WERI-Rb-1 (cell line): ENCODE data around the gene MAP4K3.

Experiments used
- DNase-seq: peaks from one replicate; pipeline ENCODE4 v3.0.0-alpha.2; 2020
- H3K27ac ChIP-seq: fragments of 250-450 bp; sonication (Bioruptor Pico); 2 replicates; pipeline ENCODE4 v1.5.1; 2020; ENCODE audit warnings: mild to moderate bottlenecking, moderate library complexity
- H3K27me3 ChIP-seq: fragments of 250-450 bp; sonication (Bioruptor Pico); 2 replicates; pipeline ENCODE4 v1.5.1; 2021; ENCODE audit warnings: mild to moderate bottlenecking, low read depth, moderate library complexity; ENCODE audit not compliant: insufficient read depth, severe bottlenecking
- H3K36me3 ChIP-seq: fragments of 250-450 bp; sonication (Bioruptor Pico); 2 replicates; pipeline ENCODE4 v1.5.1; 2020; ENCODE audit warnings: mild to moderate bottlenecking, moderate library complexity
- H3K4me3 ChIP-seq: 2 replicates; pipeline ENCODE4 v1.5.1; 2011; ENCODE audit warnings: low read depth, mild to moderate bottlenecking, control low read depth, low read length
- H3K9me3 ChIP-seq: fragments of 250-450 bp; sonication (Bioruptor Pico); 2 replicates; pipeline ENCODE4 v1.5.1; 2021; ENCODE audit warnings: mild to moderate bottlenecking, moderate library complexity; ENCODE audit not compliant: severe bottlenecking
- TF ChIP-seq, protein P1 (sequence below): IDR thresholded peaks from 2 replicates; pipeline ENCODE4 v1.5.1; 2011; ENCODE audit warnings: low read depth, mild to moderate bottlenecking, control low read depth, inconsistent platforms, low read length

Gene MAP4K3

DNA sequence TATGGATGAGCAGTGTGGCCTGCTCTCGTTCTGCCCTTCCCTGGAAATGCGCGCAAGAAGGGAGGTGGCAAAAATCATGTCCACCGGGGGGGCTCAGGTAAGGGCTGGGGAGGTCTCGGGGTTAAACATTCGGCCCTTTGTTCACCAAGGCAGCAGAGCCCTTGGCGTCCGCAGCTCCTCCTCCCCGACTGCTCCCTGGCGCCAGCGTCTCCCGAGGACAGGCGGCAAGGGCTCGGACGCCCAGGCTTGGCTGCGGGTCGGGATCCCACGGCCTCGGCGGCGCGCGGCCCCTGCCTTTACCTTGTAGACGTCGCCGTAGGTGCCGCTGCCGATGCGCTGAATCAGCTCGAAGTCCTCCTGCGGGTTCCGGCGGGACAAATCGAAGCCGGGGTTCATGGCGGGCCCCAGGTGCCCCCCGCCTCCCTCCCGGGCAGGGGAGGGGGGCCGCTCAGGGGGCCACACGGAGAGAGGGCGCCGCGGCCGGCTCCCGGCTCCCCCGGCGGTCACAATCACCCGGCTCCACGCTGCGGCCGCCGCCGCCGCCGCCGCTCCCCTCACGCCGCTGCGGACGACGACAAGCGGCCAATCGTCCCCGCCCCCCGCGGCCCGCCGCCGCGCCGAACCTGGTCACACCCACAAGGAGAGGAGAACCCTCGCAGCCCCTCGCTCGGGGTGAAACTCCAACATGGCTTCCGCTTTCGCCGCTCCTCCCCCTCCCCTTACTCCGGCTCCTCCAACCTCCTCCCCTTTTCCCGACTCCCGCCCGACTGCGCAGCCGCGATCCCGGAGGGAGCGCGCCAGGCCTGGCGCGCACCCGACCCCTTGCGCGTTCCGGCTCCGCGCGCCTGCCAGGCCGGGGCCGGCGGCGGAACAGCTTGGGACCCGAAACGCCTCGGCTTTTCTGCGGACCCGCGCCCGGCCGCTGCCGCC, at the start of gene MAP4K3:
Gene MAP4K3 (minus strand): TSS at position 694 of the 930 bp plus-strand sequence. CDS start 298 bp downstream, at position 396.
- Histone ChIP-seq H3K36me3 (peaks cover 10% of the 10 kb centered on the region), H3K27me3 (no peaks in the 10 kb centered on the region), H3K4me3 (peak within 1 kb of the TSS; percentile 86), H3K27ac (peak within 1 kb of the TSS; percentile 98), H3K9me3 (no peaks in the 10 kb centered on the region)
- TF ChIP-seq, protein P1, sequence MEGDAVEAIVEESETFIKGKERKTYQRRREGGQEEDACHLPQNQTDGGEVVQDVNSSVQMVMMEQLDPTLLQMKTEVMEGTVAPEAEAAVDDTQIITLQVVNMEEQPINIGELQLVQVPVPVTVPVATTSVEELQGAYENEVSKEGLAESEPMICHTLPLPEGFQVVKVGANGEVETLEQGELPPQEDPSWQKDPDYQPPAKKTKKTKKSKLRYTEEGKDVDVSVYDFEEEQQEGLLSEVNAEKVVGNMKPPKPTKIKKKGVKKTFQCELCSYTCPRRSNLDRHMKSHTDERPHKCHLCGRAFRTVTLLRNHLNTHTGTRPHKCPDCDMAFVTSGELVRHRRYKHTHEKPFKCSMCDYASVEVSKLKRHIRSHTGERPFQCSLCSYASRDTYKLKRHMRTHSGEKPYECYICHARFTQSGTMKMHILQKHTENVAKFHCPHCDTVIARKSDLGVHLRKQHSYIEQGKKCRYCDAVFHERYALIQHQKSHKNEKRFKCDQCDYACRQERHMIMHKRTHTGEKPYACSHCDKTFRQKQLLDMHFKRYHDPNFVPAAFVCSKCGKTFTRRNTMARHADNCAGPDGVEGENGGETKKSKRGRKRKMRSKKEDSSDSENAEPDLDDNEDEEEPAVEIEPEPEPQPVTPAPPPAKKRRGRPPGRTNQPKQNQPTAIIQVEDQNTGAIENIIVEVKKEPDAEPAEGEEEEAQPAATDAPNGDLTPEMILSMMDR: no peak
- DNase-seq: peak; percentile 99

DNA sequence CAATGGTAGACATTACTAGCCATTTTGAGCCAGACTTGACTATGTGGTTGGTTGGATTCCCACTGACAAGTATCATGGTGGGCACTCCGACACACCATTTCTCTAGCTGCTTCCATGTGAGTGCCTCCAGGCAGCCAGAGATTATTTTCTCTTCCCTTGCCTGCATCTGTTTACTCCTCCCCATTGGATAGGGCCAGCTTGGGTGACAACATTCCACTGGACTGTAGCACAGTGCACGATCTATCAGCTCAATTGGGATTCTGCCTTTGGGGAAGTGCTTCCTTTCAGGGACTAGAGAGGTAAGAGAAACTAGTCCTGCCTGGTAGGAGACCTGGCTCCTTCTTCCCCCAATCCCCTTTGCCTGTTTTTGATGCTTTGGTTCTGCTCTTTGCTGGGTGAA, 49.0 kb upstream of the MAP4K3 start:
- H3K4me3 ChIP-seq: no peak overlapping the region
- DNase-seq: no peak
- no peak overlapping the region for H3K27ac ChIP-seq
- H3K27me3 ChIP-seq: no peaks in the 10 kb centered on the region
- H3K9me3 ChIP-seq: no peaks in the 10 kb centered on the region
- H3K36me3 ChIP-seq: no peaks in the 10 kb centered on the region
- TF ChIP-seq, protein P1: no peak

DNA sequence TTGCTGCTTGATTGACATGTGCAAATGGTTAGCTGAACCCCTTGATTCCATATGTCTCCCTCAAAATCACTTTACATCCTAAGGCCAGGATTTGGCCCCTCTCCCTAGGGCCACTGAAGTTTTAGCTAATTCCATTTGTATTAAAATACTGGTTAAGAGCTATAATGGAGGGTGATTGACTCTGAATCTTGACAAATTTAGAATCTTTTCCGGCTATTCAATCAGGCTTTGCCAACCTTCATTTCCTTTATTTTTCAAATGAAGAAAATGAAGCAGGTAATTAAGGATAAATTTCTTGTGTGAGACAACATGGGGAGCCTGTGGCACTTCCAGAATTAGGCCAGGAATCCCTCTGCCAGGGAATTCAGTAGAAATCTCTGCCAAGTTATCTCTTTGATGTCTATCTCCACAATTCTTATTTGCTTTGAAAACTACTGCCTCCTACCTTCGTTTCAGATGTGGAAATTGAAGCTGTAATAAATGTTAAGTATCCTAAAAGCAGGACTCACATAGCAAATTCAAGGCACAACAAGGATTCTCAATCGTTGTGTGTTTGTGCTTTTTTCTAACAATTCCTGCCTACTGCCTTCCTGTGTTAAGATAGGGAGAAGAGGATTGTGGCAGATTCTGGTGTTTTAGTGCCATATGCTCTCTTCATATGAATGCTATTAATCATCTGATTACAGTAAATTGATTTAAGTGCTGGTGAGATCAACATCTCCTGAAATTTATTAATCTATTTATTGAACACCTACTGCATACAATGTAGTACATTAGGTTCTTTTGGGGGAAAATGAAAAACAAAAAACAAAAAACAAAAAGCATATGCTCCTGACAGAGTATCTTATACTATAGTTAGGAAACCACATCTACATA, 47.8 kb upstream of the MAP4K3 start:
- no peak overlapping the region for H3K4me3 ChIP-seq
- H3K27me3 ChIP-seq: no peaks in the 10 kb centered on the region
- H3K9me3 ChIP-seq: no peaks in the 10 kb centered on the region
- H3K36me3 ChIP-seq: no peaks in the 10 kb centered on the region
- peak overlapping the region; percentile 8; the same call in 1 of the 2 replicates for H3K27ac ChIP-seq
- DNase-seq: no peak
- TF ChIP-seq, protein P1: no peak

DNA sequence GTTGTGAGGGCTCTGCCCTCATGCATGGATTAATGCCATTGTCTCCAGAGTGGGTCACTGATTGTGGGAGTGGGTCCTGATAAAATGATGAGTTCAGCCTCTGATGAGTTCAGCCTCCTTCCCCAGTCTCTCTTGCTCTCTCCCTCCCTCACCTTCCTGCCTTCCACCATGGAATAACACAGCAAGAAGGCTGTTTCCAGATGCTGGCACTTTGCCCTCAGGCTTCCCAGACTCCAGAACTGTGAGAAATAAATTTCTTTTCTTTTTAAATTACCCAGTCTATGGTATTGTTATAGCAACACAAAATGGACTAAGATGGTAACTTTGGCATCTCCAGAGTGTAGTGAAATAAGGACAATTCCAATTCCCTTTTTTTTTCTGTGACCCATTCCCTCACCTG, 47.1 kb upstream of the MAP4K3 start:
- Histone ChIP-seq H3K27ac (no peak overlapping the region), H3K4me3 (no peak overlapping the region), H3K9me3 (no peaks in the 10 kb centered on the region), H3K36me3 (no peaks in the 10 kb centered on the region), H3K27me3 (no peaks in the 10 kb centered on the region)
- TF ChIP-seq, protein P1: no peak
- no peak for DNase-seq

DNA sequence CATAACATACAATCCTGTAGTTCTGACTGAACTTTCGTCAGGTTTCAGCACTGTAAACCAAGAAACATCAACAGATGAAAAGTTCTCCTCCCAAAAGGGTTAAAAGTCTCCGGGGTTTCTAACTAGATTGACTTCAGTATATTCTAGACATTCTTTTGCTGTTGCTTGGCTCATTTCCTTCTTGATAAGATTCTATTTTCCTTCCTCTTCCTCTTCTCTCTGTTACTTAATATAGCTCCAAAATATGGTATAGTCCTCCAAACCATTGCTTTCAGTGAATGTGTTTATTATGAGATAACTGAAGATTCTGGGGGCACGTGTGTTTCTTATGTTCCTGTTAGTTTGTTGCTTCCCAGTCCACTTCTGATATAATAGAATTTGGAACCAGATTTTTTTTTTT, 46.4 kb upstream of the MAP4K3 start:
- DNase-seq: no peak
- Histone ChIP-seq H3K27ac (no peak overlapping the region), H3K36me3 (no peaks in the 10 kb centered on the region), H3K9me3 (no peaks in the 10 kb centered on the region), H3K27me3 (no peaks in the 10 kb centered on the region), H3K4me3 (no peak overlapping the region)
- TF ChIP-seq, protein P1: no peak
